HCT116 (cell line): ENCODE data around the gene ZXDC. TPM values are rescaled to one million over a fixed set of nuclear protein-coding genes. Genes with fewer than 3 reads are reported as not detected.

Experiments used
- ATAC-seq: fragments of 200-7000 bp; cut with Tn5 transposase; 2 replicates; pipeline ENCODE4 v1.9.1; 2020; ENCODE audit warnings: mild to moderate bottlenecking, moderate library complexity
- BruUV-seq: library from RNA; stranded (reverse); fragments of 400-500 nt; replicated peaks from 2 replicates; lab custom pipeline; 2021; lab: Mats Ljungman, UMichigan
- CTCF ChIA-PET: fragments of 300-600 bp; sonication (Branson Sonifier 250); formaldehyde crosslinking; loops from one replicate; lab custom pipeline; 2021; ENCODE audit warnings: antibody characterized with exemption; lab: Charles Lee
- POLR2A ChIA-PET: fragments of 300-600, 350-600 bp; sonication (Branson Sonifier 250); formaldehyde crosslinking; loops from one replicate; lab custom pipeline; 2021; ENCODE audit warnings: antibody characterized with exemption; lab: Charles Lee
- RAD21 ChIA-PET, 2 experiments: fragments of 300-600 bp; sonication (Branson Sonifier 250); formaldehyde crosslinking; loops; one replicate each; lab custom pipeline; 2023; ENCODE audit warnings: low total read pairs in 2 of 2; ENCODE audit not compliant: uncharacterized antibody in 2 of 2, unreplicated experiment in 2 of 2, low non-redundant PET in 1 of 2; lab: Charles Lee
- DNase-seq: peaks from one replicate; pipeline ENCODE4 v3.0.0-alpha.2; 2010; ENCODE audit warnings: low read depth, low spot score
- H2AFZ ChIP-seq: fragments of 200-600 bp; shearing (Covaris generic), sonication (generic); 2 replicates; pipeline ENCODE4 v1.6.1; 2017; ENCODE audit warnings: low read depth, mixed run types, mixed read lengths, antibody characterized with exemption, low read length; ENCODE audit not compliant: poor library complexity, severe bottlenecking
- H3K27ac ChIP-seq: 2 replicates; pipeline ENCODE4 v1.5.1; 2012; ENCODE audit warnings: low read depth, low read length
- H3K27me3 ChIP-seq: fragments of 200-600 bp; sonication (generic); 2 replicates; pipeline ENCODE4 v1.6.1; 2016; ENCODE audit warnings: mixed run types, low read length, mixed read lengths; ENCODE audit not compliant: insufficient read depth
- H3K36me3 ChIP-seq, 2 experiments: fragments of 200-500 bp in 1 of 2; fragments of 200-600 bp in 1 of 2; sonication (Bioruptor generic) in 1 of 2; sonication (generic) in 1 of 2; 2 replicates each; pipeline versions ENCODE4 v1.5.1 to v1.6.1; 2014 to 2016; ENCODE audit warnings: low read length in 2 of 2, inconsistent platforms in 1 of 2, mixed read lengths in 1 of 2, mixed run types in 1 of 2; ENCODE audit not compliant: insufficient read depth in 2 of 2, control insufficient read depth in 1 of 2
- H3K4me1 ChIP-seq, 2 experiments: fragments of 200-600 bp in 1 of 2; sonication (generic) in 1 of 2; 2 replicates each; pipeline versions ENCODE4 v1.5.1 to v1.6.1; 2012 to 2017; ENCODE audit warnings: low read length in 2 of 2, inconsistent platforms in 1 of 2, mild to moderate bottlenecking in 1 of 2, mixed read lengths in 1 of 2, mixed run types in 1 of 2, moderate library complexity in 1 of 2; ENCODE audit not compliant: insufficient read depth in 2 of 2, control insufficient read depth in 1 of 2
- H3K4me2 ChIP-seq: fragments of 200-600 bp; sonication (generic); 2 replicates; pipeline ENCODE4 v1.6.1; 2017; ENCODE audit warnings: mixed run types, low read length, mixed read lengths
- H3K4me3 ChIP-seq, 2 experiments: fragments of 200-600 bp in 1 of 2; sonication (generic) in 1 of 2; replicated peaks in 1 of 2; 2 replicates each; pipeline ENCODE4 v1.5.1; 2011 to 2016; ENCODE audit warnings: low read length in 2 of 2, control low read depth in 1 of 2, low read depth in 1 of 2, mild to moderate bottlenecking in 1 of 2, mixed read lengths in 1 of 2, mixed run types in 1 of 2
- H3K79me2 ChIP-seq: fragments of 200-600 bp; sonication (generic); 2 replicates; pipeline ENCODE4 v1.6.1; 2017; ENCODE audit warnings: mild to moderate bottlenecking, mixed run types, low read length, moderate library complexity, mixed read lengths; ENCODE audit not compliant: insufficient read depth
- H3K9ac ChIP-seq: fragments of 200-600 bp; sonication (generic); 2 replicates; pipeline ENCODE4 v1.6.1; 2016; ENCODE audit warnings: low read length, mixed read lengths
- H3K9me2 ChIP-seq: fragments of 200-600 bp; sonication (generic), shearing (Covaris generic); 2 replicates; pipeline ENCODE4 v1.6.1; 2017; ENCODE audit warnings: mixed run types, mild to moderate bottlenecking, moderate library complexity; ENCODE audit not compliant: insufficient read depth
- H3K9me3 ChIP-seq, 2 experiments: fragments of 200-500 bp in 1 of 2; fragments of 200-600 bp in 1 of 2; sonication (Bioruptor generic) in 1 of 2; sonication (generic) in 1 of 2; 2 replicates each; pipeline ENCODE4 v1.6.1; 2014 to 2017; ENCODE audit warnings: low read length in 2 of 2, mixed read lengths in 2 of 2, inconsistent platforms in 1 of 2, low read depth in 1 of 2, mild to moderate bottlenecking in 1 of 2, mixed run types in 1 of 2, moderate library complexity in 1 of 2; ENCODE audit not compliant: control insufficient read depth in 1 of 2, insufficient read depth in 1 of 2
- H4K20me1 ChIP-seq: fragments of 200-600 bp; sonication (generic), shearing (Covaris generic); 2 replicates; pipeline ENCODE4 v1.6.1; 2017; ENCODE audit warnings: mixed run types, mild to moderate bottlenecking, moderate library complexity; ENCODE audit not compliant: insufficient read depth
- ATF3 ChIP-seq: IDR thresholded peaks from 2 replicates; pipeline ENCODE4 v1.6.1; 2012
- CBX3 ChIP-seq: IDR thresholded peaks from 2 replicates; pipeline ENCODE4 v1.6.1; 2012; ENCODE audit warnings: low read depth
- EGR1 ChIP-seq: IDR thresholded peaks from 2 replicates; pipeline ENCODE4 v1.6.1; 2012; ENCODE audit warnings: low read depth
- EZH2phosphoT487 ChIP-seq: fragments of 200-600 bp; IDR thresholded peaks from 2 replicates; pipeline ENCODE4 v1.6.1; 2018; ENCODE audit warnings: antibody characterized with exemption, borderline replicate concordance
- FOSL1 ChIP-seq: IDR thresholded peaks from 2 replicates; pipeline ENCODE4 v1.6.1; 2012; ENCODE audit warnings: low read depth
- MAX ChIP-seq: IDR thresholded peaks from 2 replicates; pipeline ENCODE4 v1.6.1; 2012
- POLR2A ChIP-seq: IDR thresholded peaks from 2 replicates; pipeline ENCODE4 v1.7.0; 2011; ENCODE audit warnings: borderline replicate concordance; ENCODE audit not compliant: insufficient read depth, insufficient read length; ENCODE audit errors: extremely low read depth
- REST ChIP-seq: IDR thresholded peaks from 2 replicates; pipeline ENCODE4 v1.6.1; 2012; ENCODE audit warnings: low read depth
- SP1 ChIP-seq: IDR thresholded peaks from 2 replicates; pipeline ENCODE4 v1.6.1; 2012; ENCODE audit warnings: low read depth
- SRF ChIP-seq: IDR thresholded peaks from 2 replicates; pipeline ENCODE4 v1.6.1; 2012; ENCODE audit warnings: low read depth
- TCF7L2 ChIP-seq: IDR thresholded peaks from 2 replicates; pipeline ENCODE4 v1.7.0; 2011; ENCODE audit warnings: borderline replicate concordance, inconsistent platforms; ENCODE audit not compliant: insufficient read depth, insufficient read length; ENCODE audit errors: extremely low read depth
- YY1 ChIP-seq: IDR thresholded peaks from 2 replicates; pipeline ENCODE4 v1.6.1; 2011; ENCODE audit warnings: low read length, low read depth, moderate library complexity, mild to moderate bottlenecking; ENCODE audit not compliant: insufficient replicate concordance; ENCODE audit errors: extremely low read depth
- ZBTB33 ChIP-seq: IDR thresholded peaks from 2 replicates; pipeline ENCODE4 v1.6.1; 2011; ENCODE audit warnings: mild to moderate bottlenecking, low read length, moderate library complexity; ENCODE audit not compliant: insufficient replicate concordance; ENCODE audit errors: extremely low read depth
- intact Hi-C: fragments of 100-400 bp; cut with micrococcal nuclease; formaldehyde crosslinking; loops from 2 replicates; pipeline ENCODE4 v1.10.0; 2022
- total RNA-seq: library from RNA; stranded (reverse); gene quantifications from one replicate; pipeline ENCODE4 v1.2.1, GENCODE V29; 2021; ENCODE audit not compliant: unreplicated experiment

ZXDC gene
- total RNA-seq, 1 experiment from 2014 or later = 29.9 TPM

- TSS peak; percentile 5 for BruUV-seq
- Histone ChIP-seq H3K4me3 (no peak overlapping the region), H3K9me2 (no peaks in the 10 kb centered on the region), H3K4me1 (no peaks in the 10 kb centered on the region), H3K27ac (no peak overlapping the region), H3K9me3 (no peaks in the 10 kb centered on the region), H4K20me1 (no peaks in the 10 kb centered on the region), H2AFZ (no peak overlapping the region), H3K9ac (no peak overlapping the region), H3K79me2 (peaks cover 45% of the 10 kb centered on the region), H3K36me3 (peaks cover 44 to 64% of the 10 kb centered on the region in 2 experiments; a peak in 3 of 4 replicates), H3K4me2 (no peak overlapping the region), H3K27me3 (no peaks in the 10 kb centered on the region)
- no peak for DNase-seq
- intact Hi-C loops = no loop called here
- ChIA-PET POLR2A (no interaction called here), RAD21 (no interaction called here), CTCF (interaction anchor here (1.0 kb wide), 1 partner anchor 16 kb away, joined by 3 read pairs; no protein-coding TSS in a partner anchor)
- no peak for ATAC-seq
- TF ChIP-seq SRF (no peak), SP1 (no peak)
Measured at GRCh38 chr3:126459111-126459762, 16.5 kb downstream of the ZXDC start.

DNA sequence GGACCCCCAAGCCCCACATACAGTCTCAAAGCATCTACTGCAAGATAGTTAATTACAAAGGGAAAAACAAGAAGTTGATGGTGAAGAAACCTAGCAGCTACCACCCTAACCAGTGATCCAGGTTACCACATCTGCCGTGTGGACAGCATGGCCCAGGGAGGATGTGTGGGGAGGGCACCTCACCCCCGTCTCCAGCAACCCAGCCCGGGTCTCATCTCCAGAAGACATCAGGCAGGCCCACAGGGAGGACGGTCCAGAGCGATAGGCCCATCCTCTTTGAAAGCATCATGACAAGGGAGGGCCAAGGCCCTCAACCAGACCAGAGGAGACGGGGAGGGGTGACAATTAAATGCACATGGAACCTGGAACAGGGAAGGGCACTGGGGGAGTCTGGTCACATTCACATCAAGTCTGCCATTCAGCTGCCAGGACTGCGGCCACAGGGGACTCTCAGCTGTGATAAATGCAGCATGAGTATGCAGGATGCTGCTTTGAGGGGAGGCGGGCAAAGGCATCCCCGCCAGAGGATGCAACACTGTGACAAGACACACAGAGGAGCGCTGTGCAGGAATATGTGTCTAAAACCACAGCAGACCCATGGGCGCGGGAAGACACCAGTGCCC lies 18.8 kb downstream of the ZXDC start:
- RAD21 ChIA-PET = no interaction called here
- POLR2A ChIA-PET = no interaction called here
- DNase-seq = no peak
- ATAC-seq = no peak
- Histone ChIP-seq H3K27me3 (no peaks in the 10 kb centered on the region), H3K79me2 (peaks cover 52% of the 10 kb centered on the region), H4K20me1 (no peaks in the 10 kb centered on the region), H3K4me1 (no peaks in the 10 kb centered on the region), H2AFZ (no peak overlapping the region), H3K27ac (no peak overlapping the region), H3K9me3 (no peaks in the 10 kb centered on the region), H3K9ac (no peak overlapping the region), H3K4me2 (no peak overlapping the region), H3K4me3 (no peak overlapping the region), H3K9me2 (no peaks in the 10 kb centered on the region), H3K36me3 (peaks cover 49 to 56% of the 10 kb centered on the region in 2 experiments; a peak in 3 of 4 replicates)
- TF ChIP-seq ZBTB33 (no peak), REST (no peak), EGR1 (no peak), FOSL1 (no peak), ATF3 (no peak), MAX (no peak), SP1 (no peak), YY1 (no peak), POLR2A (no peak), CBX3 (no peak), TCF7L2 (no peak), EZH2phosphoT487 (no peak)
- intact Hi-C loops = no loop called here
- no TSS peak for BruUV-seq
- CTCF ChIA-PET = no interaction called here
